Endothelial cell of umbilical vein (primary cell): ENCODE measurements around the gene SDCBP2.

Experiments used
- CTCF ChIP-seq, 2 donors: IDR thresholded peaks; 1 replicate in 1 of 2; 2 replicates in 1 of 2; pipeline ENCODE4 v1.5.1; 2011; ENCODE audit warnings: low read length in 2 of 2, mild to moderate bottlenecking in 2 of 2, moderate library complexity in 2 of 2, control low read depth in 1 of 2, inconsistent platforms in 1 of 2, low read depth in 1 of 2; ENCODE audit not compliant: insufficient read depth in 1 of 2; ENCODE audit errors: extremely low read depth in 1 of 2
- EZH2 ChIP-seq: IDR thresholded peaks from 2 replicates; pipeline ENCODE4 v1.6.1; 2012; ENCODE audit warnings: borderline replicate concordance, low read depth, mild to moderate bottlenecking, moderate library complexity, low read length, inconsistent platforms; ENCODE audit not compliant: severe bottlenecking
- FOS ChIP-seq: IDR thresholded peaks from 2 replicates; pipeline ENCODE4 v1.6.1; 2011; ENCODE audit warnings: mild to moderate bottlenecking, low read length, moderate library complexity, borderline replicate concordance; ENCODE audit not compliant: insufficient read depth
- GATA2 ChIP-seq: IDR thresholded peaks from 2 replicates; pipeline ENCODE4 v1.7.0; 2011; ENCODE audit warnings: low read depth, mild to moderate bottlenecking, moderate library complexity, mixed read lengths, low read length; ENCODE audit not compliant: insufficient read length, insufficient read depth
- JUN ChIP-seq: IDR thresholded peaks from 2 replicates; pipeline ENCODE4 v1.6.1; 2011; ENCODE audit warnings: borderline replicate concordance, low read depth; ENCODE audit not compliant: insufficient read length, insufficient read depth
- POLR2A ChIP-seq: IDR thresholded peaks from 2 replicates; pipeline ENCODE4 v1.6.1; 2012; ENCODE audit warnings: low read depth, mild to moderate bottlenecking, control low read depth, low read length
- POLR2AphosphoS5 ChIP-seq: IDR thresholded peaks from 2 replicates; pipeline ENCODE4 v1.6.1; 2012; ENCODE audit warnings: low read depth, mild to moderate bottlenecking, control low read depth, low read length, moderate library complexity; ENCODE audit not compliant: insufficient read depth
- TF ChIP-seq, protein P1 (sequence below): IDR thresholded peaks from 2 replicates; pipeline ENCODE4 v1.6.1; 2011; ENCODE audit not compliant: insufficient read depth, insufficient read length

DNA sequence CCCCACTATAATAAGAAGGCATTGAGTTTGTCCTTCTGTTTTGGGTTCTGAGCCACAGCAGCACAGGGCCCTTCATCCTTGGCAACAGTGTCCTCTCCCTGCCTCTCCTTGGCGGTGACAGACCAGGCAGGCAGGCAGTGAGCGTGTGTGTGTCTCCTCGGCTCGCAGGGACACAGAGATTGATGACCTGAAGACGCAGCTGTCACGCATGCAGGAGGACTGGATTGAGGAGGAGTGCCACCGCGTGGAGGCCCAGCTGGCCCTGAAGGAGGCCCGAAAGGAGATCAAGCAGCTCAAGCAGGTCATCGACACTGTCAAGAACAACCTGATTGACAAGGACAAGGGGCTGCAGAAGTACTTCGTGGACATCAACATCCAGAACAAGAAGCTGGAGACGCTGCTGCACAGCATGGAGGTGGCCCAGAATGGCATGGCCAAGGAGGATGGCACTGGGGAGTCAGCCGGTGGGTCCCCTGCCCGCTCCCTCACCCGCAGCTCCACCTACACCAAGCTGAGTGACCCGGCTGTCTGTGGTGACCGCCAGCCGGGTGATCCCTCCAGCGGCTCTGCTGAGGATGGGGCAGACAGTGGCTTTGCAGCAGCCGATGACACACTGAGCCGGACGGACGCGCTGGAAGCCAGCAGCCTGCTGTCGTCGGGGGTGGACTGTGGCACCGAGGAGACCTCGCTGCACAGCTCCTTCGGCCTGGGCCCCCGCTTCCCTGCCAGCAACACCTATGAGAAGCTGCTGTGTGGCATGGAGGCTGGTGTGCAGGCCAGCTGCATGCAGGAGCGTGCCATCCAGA is 24.0 kb downstream of the SDCBP2 start:
- no peak for TF ChIP-seq FOS
- no peak for TF ChIP-seq CTCF (IDR thresholded peaks at IDR 0.05; ENCODE audit: extremely low read depth in 1 of 2, insufficient read depth in 1 of 2, low read depth in 1 of 2, low read length in 2 of 2)
- TF ChIP-seq, protein P1, sequence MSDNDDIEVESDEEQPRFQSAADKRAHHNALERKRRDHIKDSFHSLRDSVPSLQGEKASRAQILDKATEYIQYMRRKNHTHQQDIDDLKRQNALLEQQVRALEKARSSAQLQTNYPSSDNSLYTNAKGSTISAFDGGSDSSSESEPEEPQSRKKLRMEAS = no peak
- no peak for TF ChIP-seq POLR2A
- TF ChIP-seq EZH2 = no peak
- no peak for TF ChIP-seq POLR2AphosphoS5
- no peak for TF ChIP-seq JUN
- TF ChIP-seq GATA2 = no peak
